HUES6 (cell line): ENCODE measurements around the gene MPDZ.

Experiments used
- H3K27ac ChIP-seq: 2 replicates; pipeline ENCODE4 v1.7.0; 2013; ENCODE audit warnings: low read depth, mild to moderate bottlenecking, low read length, inconsistent platforms
- H3K27me3 ChIP-seq: 2 replicates; pipeline ENCODE4 v1.6.1; 2013; ENCODE audit warnings: low read length; ENCODE audit not compliant: control insufficient read depth, insufficient read depth
- H3K36me3 ChIP-seq: 2 replicates; pipeline ENCODE4 v1.6.1; 2013; ENCODE audit warnings: low read length; ENCODE audit not compliant: control insufficient read depth, insufficient read depth
- H3K4me1 ChIP-seq: 2 replicates; pipeline ENCODE4 v1.6.1; 2013; ENCODE audit warnings: low read length; ENCODE audit not compliant: control insufficient read depth, insufficient read depth
- H3K4me3 ChIP-seq: 2 replicates; pipeline ENCODE4 v1.5.1; 2013; ENCODE audit warnings: low read depth, low read length
- H3K9ac ChIP-seq: one replicate; pipeline ENCODE4 v1.6.1; 2013; ENCODE audit warnings: mild to moderate bottlenecking, low read length
- H3K9me3 ChIP-seq: 2 replicates; pipeline ENCODE4 v1.6.1; 2013; ENCODE audit warnings: low read depth, low read length; ENCODE audit not compliant: control insufficient read depth, insufficient read depth

MPDZ gene, protein sequence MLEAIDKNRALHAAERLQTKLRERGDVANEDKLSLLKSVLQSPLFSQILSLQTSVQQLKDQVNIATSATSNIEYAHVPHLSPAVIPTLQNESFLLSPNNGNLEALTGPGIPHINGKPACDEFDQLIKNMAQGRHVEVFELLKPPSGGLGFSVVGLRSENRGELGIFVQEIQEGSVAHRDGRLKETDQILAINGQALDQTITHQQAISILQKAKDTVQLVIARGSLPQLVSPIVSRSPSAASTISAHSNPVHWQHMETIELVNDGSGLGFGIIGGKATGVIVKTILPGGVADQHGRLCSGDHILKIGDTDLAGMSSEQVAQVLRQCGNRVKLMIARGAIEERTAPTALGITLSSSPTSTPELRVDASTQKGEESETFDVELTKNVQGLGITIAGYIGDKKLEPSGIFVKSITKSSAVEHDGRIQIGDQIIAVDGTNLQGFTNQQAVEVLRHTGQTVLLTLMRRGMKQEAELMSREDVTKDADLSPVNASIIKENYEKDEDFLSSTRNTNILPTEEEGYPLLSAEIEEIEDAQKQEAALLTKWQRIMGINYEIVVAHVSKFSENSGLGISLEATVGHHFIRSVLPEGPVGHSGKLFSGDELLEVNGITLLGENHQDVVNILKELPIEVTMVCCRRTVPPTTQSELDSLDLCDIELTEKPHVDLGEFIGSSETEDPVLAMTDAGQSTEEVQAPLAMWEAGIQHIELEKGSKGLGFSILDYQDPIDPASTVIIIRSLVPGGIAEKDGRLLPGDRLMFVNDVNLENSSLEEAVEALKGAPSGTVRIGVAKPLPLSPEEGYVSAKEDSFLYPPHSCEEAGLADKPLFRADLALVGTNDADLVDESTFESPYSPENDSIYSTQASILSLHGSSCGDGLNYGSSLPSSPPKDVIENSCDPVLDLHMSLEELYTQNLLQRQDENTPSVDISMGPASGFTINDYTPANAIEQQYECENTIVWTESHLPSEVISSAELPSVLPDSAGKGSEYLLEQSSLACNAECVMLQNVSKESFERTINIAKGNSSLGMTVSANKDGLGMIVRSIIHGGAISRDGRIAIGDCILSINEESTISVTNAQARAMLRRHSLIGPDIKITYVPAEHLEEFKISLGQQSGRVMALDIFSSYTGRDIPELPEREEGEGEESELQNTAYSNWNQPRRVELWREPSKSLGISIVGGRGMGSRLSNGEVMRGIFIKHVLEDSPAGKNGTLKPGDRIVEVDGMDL (N-terminal part only)

DNA sequence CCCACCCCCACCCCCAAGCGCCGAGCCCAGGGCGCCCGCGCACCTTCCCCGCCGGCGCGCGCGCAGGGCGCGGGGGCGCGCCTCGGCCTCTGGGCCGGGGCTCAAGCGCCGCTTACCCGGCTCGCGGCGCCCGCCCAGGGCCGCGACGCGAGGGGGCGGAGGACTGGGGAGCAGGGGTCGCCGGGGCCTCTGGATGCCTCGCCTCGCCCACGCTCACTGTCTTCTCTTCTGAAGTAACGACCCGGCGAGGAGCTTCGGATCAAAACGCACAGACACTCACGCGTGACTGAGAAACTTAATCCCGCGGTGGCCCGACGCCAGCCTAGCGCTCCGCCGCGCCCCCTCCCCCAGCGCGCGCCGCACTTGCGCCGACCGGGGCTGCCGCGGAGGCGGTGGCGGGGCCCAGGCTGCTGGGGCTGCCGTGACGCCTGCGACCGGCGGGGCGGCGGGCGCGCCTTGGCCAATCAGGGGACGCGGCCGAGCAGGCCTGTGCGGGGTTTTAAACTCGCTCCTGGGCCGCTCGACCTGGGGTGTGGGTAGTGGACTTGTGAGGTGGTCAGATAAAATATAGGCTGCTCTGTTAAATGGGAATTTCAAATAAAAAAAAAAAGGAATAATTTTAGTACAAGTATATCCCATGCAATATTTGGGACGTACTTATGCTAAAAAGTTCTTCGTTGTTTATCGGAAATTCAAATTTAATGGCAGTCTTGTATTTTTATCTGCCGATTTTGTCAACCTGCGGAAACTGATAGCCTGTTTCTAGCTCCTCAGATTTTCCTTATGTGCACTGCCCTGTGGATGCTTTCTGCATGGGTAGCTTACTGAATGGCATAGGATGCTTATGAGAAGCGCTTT, at the start of gene MPDZ:
TSS of gene MPDZ (minus strand) at position 409 of the 858 bp plus-strand sequence. CDS start 29,377 bp downstream, outside the sequence.
- Histone ChIP-seq H3K36me3 (no peaks in the 10 kb centered on the region), H3K4me1 (peaks cover 12% of the 10 kb centered on the region), H3K4me3 (peak within 1 kb of the TSS; percentile 91), H3K9ac (peak within 1 kb of the TSS; percentile 93), H3K27ac (peak within 1 kb of the TSS; percentile 82), H3K27me3 (no peaks in the 10 kb centered on the region), H3K9me3 (no peaks in the 10 kb centered on the region)

DNA sequence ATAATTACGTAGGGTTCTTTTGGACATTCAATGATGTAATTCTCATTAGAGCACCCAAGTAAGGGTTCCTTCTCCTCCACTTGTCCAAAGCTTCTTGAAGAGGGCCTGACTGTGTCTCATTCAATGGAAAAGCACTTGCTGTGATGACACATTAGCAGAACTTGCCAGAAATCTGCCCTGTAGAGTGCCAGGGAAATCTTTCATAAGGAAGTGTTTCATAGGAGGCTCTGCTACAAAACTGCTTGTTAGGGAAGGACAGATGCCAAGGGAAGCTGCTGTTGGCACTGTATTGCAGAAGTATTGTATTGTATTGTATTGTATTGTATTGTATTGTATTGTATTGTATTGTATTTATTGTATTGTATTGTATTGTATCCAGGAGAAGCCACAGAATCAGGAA, 45.5 kb upstream of the MPDZ start:
- Histone ChIP-seq H3K9me3 (no peaks in the 10 kb centered on the region), H3K4me1 (no peaks in the 10 kb centered on the region), H3K36me3 (no peaks in the 10 kb centered on the region), H3K9ac (no peak overlapping the region), H3K4me3 (no peak overlapping the region), H3K27ac (no peak overlapping the region), H3K27me3 (no peaks in the 10 kb centered on the region)

DNA sequence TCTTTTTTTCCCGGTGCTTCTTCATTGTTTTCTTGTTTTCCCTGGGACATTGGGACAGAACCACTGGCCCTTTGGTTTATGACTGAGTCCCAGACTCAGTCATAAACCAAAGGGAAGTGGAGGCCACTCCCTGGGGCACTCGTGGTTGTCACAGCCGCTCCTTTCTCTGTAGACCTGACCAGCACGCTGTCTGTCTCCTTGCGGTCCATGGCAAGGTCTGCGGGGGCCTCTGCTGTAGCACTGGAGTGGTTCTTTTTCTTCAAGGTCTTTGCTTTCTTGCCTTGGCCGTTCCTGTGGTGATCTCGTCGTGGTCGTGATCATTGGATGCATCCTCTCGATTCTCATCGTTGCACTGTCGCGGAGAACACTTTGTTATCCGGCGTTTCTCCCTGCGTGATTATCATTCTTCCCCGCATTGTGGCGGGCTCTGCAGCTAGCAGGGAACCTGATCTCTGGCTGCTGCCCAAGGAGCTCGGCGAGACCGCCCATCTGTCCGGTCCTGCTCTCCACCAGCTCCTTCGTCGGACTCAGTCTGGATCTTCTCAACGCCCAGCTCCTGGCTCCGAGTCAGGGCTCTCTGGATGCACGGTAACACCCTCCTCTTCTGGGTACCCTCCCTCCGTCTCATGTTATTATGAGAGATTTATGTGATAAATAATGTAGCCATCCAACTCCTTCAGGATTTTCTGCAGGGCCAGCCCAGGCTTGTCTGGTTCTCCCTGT, 43.5 kb upstream of the MPDZ start:
- H3K4me3 ChIP-seq = no peak overlapping the region
- no peaks in the 10 kb centered on the region for H3K4me1 ChIP-seq
- H3K36me3 ChIP-seq = no peaks in the 10 kb centered on the region
- no peak overlapping the region for H3K27ac ChIP-seq
- no peaks in the 10 kb centered on the region for H3K27me3 ChIP-seq
- peaks cover 4% of the 10 kb centered on the region for H3K9me3 ChIP-seq
- no peak overlapping the region for H3K9ac ChIP-seq

DNA sequence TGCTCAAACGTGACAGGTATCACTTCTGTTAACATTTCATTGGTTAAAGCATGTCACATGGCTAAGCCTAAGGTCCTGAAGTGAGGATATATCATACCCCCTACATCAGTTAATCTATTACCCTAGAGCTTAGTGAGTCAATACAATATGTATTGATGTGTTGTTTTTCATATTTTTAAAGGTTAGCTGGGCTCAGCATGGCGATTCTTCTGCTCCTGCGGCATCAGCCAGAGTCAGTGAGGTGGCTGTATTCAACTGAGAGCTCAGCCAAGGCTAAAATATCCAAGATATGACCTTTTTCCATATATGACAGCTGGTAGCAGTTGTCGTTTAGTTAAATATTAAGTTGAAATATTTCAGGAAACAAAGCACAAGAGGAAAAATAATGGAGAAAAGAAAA, 38.5 kb upstream of the MPDZ start:
- Histone ChIP-seq H3K36me3 (no peaks in the 10 kb centered on the region), H3K27ac (no peak overlapping the region), H3K9me3 (peaks cover 13% of the 10 kb centered on the region), H3K9ac (no peak overlapping the region), H3K4me1 (no peaks in the 10 kb centered on the region), H3K4me3 (no peak overlapping the region), H3K27me3 (no peaks in the 10 kb centered on the region)

DNA sequence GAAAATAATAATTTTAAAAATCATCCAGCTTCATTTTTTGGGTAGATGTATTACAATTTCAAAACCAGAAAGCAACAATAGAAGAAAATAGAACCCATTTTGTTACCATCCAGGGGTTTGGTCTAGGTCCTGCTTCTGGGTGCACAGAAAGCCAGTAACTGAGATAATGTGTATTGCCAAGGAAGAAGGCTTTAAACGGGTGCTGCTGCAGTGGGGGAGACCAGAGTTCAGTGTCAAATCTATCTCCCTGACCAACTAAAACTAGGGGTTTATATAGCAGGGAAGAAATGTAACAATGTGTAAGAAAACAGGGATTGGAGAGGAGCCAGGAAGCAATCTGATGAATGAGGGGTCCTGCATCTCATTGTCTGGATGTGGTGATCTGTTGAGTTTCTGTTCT, 17.5 kb upstream of the MPDZ start:
- H3K4me1 ChIP-seq = no peaks in the 10 kb centered on the region
- H3K27ac ChIP-seq = no peak overlapping the region
- peaks cover 7% of the 10 kb centered on the region; the same call in 1 of the 2 replicates for H3K9me3 ChIP-seq
- H3K9ac ChIP-seq = no peak overlapping the region
- H3K4me3 ChIP-seq = no peak overlapping the region
- no peaks in the 10 kb centered on the region for H3K27me3 ChIP-seq
- H3K36me3 ChIP-seq = no peaks in the 10 kb centered on the region

DNA sequence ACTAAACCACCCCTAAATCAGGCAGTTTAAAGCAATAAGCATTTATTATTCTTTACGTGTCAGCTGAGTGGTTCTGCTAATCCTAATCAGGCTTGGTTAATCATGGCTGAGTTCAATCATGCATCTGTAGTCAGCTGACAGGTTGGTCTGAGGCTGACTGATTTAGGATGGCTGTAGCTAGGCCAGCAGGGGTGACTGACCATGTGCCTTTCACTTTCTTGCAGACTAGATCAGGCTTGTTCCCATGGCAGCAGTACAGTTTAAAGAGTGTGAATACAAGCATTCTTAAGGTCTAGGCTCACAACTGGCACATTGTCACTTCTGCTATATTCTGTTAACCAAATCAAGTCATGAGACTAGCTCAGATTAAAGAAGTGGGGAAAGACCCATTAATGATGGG, 16.1 kb upstream of the MPDZ start:
- Histone ChIP-seq H3K9me3 (peaks cover 7% of the 10 kb centered on the region; the same call in 1 of the 2 replicates), H3K4me1 (no peaks in the 10 kb centered on the region), H3K9ac (no peak overlapping the region), H3K36me3 (no peaks in the 10 kb centered on the region), H3K27me3 (no peaks in the 10 kb centered on the region), H3K27ac (no peak overlapping the region), H3K4me3 (no peak overlapping the region)

DNA sequence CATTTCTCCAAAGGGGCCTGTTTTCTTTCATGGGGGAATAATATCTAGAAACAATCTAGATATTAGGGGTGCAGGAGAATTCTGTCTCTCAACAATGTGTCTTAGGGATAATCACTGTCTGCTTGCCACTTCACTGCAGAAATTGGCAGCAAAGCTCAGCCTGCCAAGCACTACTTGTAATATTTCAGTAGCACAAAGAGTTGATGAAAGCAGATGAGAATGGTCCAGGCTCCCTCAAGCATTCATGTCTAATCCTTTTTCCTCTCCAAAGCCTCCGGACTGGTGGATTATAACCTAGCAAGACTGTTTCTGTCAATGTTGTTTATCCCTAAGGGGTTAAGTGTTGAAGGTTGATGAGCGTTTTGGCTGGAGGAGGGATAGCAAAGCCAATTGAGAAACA, 13.3 kb upstream of the MPDZ start:
- H3K4me1 ChIP-seq = no peaks in the 10 kb centered on the region
- peaks cover 7% of the 10 kb centered on the region; the same call in 1 of the 2 replicates for H3K9me3 ChIP-seq
- no peaks in the 10 kb centered on the region for H3K36me3 ChIP-seq
- no peak overlapping the region for H3K4me3 ChIP-seq
- no peak overlapping the region for H3K27ac ChIP-seq
- no peak overlapping the region for H3K9ac ChIP-seq
- no peaks in the 10 kb centered on the region for H3K27me3 ChIP-seq

DNA sequence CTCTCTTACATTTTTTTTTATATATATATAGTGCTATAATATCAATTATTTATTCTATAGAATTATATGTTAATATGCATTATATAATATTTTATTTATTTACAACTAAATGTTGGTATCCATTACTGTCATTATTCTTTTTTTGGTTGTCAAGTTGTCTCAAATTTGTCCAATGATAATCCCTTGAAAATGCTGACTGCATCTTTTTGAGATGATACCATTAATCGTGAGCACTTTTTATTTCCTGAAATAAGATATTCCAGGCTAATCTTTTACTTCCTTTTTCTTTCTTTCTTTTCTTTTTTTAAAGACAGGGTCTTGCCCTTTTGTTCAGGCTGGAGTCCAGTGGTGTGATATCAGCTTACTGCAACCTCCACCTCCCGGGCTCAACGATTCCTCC, 12.7 kb upstream of the MPDZ start:
- Histone ChIP-seq H3K36me3 (no peaks in the 10 kb centered on the region), H3K27me3 (no peaks in the 10 kb centered on the region), H3K9ac (no peak overlapping the region), H3K4me3 (no peak overlapping the region), H3K4me1 (no peaks in the 10 kb centered on the region), H3K9me3 (peaks cover 7% of the 10 kb centered on the region; the same call in 1 of the 2 replicates), H3K27ac (no peak overlapping the region)

DNA sequence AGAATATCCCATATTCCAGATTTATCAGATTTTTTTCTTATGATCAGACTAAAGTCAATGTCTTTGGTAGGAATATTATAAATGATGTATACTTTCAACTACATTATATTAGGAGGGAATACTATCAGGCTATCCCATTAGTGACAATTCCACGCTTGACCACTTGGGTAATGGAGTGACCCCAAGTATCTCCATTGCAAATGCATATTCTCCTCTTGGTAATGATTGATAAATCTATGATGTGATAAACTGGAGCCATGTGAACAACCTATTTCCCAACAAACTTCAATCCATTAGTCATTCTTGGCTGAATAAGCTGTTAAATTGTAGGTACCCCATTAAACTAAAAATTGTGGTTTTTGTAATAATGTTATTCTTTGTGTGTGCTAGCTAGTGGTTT, 12.2 kb upstream of the MPDZ start:
- Histone ChIP-seq H3K9me3 (peaks cover 3% of the 10 kb centered on the region; the same call in 1 of the 2 replicates), H3K36me3 (no peaks in the 10 kb centered on the region), H3K27ac (no peak overlapping the region), H3K9ac (no peak overlapping the region), H3K27me3 (no peaks in the 10 kb centered on the region), H3K4me1 (no peaks in the 10 kb centered on the region), H3K4me3 (no peak overlapping the region)

DNA sequence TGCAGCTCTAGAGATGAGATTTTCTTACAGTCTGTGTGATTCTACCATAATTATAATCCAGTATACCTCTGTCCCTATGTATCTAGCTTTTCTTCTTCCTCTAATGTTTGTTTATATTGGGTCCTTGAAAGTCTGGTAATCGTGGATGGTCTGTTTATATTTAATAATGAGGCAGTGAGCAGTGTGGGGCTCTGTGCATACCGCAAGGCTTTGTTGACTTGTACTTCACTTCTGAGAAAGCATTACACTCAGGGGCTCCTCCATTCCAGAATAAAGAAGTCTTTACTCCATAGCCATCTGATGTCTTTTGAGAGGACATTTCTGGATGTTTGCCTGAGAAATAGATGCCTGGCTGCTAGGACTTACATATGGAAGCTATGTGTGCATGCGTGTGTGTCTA, 4.5 kb upstream of the MPDZ start:
- no peaks in the 10 kb centered on the region for H3K4me1 ChIP-seq
- H3K9me3 ChIP-seq = no peaks in the 10 kb centered on the region
- H3K27ac ChIP-seq = no peak overlapping the region
- no peak overlapping the region for H3K4me3 ChIP-seq
- no peaks in the 10 kb centered on the region for H3K27me3 ChIP-seq
- H3K9ac ChIP-seq = no peak overlapping the region
- no peaks in the 10 kb centered on the region for H3K36me3 ChIP-seq
